ENCODE results near the gene HSPB8.
A peak's percentile ranks its signal among the peaks of the same experiment; 100 is the strongest.

Gene HSPB8

DNA sequence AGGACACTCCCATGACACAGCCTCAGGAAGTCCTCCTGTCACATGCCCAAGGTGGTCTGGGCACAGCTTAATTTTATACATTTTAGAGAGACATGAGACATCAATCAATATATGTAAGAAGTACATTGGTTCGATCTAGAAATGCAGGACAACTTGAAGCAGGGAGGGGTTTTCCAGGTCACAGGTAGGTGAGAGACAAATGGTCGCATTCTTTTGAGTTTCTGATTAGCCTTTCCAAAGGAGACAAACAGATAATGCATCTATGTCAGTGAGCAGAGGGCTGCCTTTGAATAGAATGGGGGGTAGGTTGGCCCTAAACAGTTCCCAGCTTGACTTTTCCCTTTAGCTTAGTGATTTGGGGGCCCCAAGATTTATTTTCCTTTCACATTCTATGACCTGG, 2.5 kb downstream of the HSPB8 start:
- H3K27ac ChIP-seq (ENCODE audit: low read depth in 2 of 2, low read length in 2 of 2), result peak overlapping the region; percentile 49 to 77
- H3K4me3 ChIP-seq (ENCODE audit: low read length in 2 of 2), result peak overlapping the region in 1 of 2 donors; percentile 63
- no peaks in the 10 kb centered on the region for H3K36me3 ChIP-seq (ENCODE audit: control insufficient read depth in 2 of 2, insufficient read depth in 2 of 2, low read length in 2 of 2)
- no peaks in the 10 kb centered on the region for H3K9me3 ChIP-seq (ENCODE audit: control insufficient read depth in 2 of 2, low read length in 2 of 2)
- H3K4me1 ChIP-seq (ENCODE audit: control insufficient read depth in 2 of 2, insufficient read depth in 2 of 2, low read length in 2 of 2), result no peaks in the 10 kb centered on the region
- H3K27me3 ChIP-seq (ENCODE audit: control insufficient read depth in 2 of 2, insufficient read depth in 2 of 2, low read length in 2 of 2), result no peaks in the 10 kb centered on the region
- H3K9ac ChIP-seq (ENCODE audit: low read depth in 1 of 2, low read length in 2 of 2), result no peak overlapping the region

DNA sequence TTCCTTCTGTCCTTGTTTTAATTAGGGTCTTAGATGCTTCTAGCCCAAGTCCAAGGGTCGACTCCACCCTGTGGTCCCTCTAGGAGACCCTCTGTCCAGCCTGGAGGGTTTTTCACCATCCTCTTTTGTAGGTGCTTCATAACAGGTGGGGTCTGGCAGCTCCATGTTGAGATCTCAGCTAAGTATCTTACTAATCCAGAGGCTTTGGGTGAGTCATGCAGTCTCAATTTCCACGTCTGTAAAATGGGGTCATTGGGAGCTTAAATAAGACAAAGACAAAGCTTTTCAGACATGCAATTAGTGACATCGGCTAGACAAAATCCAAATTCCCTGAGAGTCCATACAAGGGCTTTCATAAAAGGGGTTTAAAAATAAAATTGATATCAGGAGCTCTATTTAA, 3.2 kb downstream of the HSPB8 start:
- Histone ChIP-seq H3K27ac (ENCODE audit: low read depth in 2 of 2, low read length in 2 of 2) (no peak overlapping the region), H3K9ac (ENCODE audit: low read depth in 1 of 2, low read length in 2 of 2) (no peak overlapping the region), H3K9me3 (ENCODE audit: control insufficient read depth in 2 of 2, low read length in 2 of 2) (no peaks in the 10 kb centered on the region), H3K4me3 (ENCODE audit: low read length in 2 of 2) (peak overlapping the region in 1 of 2 donors; percentile 63), H3K4me1 (ENCODE audit: control insufficient read depth in 2 of 2, insufficient read depth in 2 of 2, low read length in 2 of 2) (no peaks in the 10 kb centered on the region), H3K27me3 (ENCODE audit: control insufficient read depth in 2 of 2, insufficient read depth in 2 of 2, low read length in 2 of 2) (no peaks in the 10 kb centered on the region), H3K36me3 (ENCODE audit: control insufficient read depth in 2 of 2, insufficient read depth in 2 of 2, low read length in 2 of 2) (no peaks in the 10 kb centered on the region)

DNA sequence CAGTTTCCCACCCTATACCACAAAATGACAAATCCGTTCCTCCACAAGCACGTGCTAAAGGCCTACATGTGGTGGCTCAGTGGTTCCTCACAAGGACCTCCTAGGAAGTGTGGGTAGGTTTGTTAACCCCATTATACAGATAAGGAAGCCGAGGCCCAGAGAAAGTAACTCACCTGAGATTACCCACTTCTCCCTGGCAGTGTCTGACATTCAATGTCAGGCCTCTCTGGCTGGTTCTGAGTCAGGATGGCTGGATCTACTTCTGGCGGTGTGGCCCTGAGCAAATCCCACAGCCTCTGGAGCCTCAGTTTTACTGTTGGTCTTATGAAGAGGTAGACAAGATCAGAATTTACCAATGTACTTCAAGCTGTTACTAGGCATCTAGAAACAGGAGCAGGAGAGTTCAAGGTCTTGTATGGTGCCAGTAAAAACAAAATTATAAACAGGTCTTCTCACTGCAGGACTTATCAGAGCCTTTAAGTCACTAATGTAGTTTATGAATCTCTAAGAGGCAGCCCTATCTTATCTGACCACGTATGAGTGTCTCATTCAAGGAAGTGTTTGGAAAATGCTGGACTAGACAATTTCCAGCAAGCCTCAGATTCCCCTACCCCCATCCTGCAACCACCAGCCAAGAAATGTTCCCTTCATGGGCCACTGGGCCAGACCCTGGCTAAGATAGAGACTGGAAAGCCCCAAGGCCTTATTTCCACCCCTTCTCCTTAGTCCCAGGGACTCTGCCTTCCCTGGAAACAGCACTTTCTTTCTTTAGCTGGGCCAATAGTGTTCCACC, 4.2 kb downstream of the HSPB8 start:
- Histone ChIP-seq H3K36me3 (ENCODE audit: control insufficient read depth in 2 of 2, insufficient read depth in 2 of 2, low read length in 2 of 2) (no peaks in the 10 kb centered on the region), H3K9ac (ENCODE audit: low read depth in 1 of 2, low read length in 2 of 2) (no peak overlapping the region), H3K9me3 (ENCODE audit: control insufficient read depth in 2 of 2, low read length in 2 of 2) (no peaks in the 10 kb centered on the region), H3K27ac (ENCODE audit: low read depth in 2 of 2, low read length in 2 of 2) (peak overlapping the region; percentile 13 to 50), H3K27me3 (ENCODE audit: control insufficient read depth in 2 of 2, insufficient read depth in 2 of 2, low read length in 2 of 2) (no peaks in the 10 kb centered on the region), H3K4me1 (ENCODE audit: control insufficient read depth in 2 of 2, insufficient read depth in 2 of 2, low read length in 2 of 2) (no peaks in the 10 kb centered on the region), H3K4me3 (ENCODE audit: low read length in 2 of 2) (no peak overlapping the region)

DNA sequence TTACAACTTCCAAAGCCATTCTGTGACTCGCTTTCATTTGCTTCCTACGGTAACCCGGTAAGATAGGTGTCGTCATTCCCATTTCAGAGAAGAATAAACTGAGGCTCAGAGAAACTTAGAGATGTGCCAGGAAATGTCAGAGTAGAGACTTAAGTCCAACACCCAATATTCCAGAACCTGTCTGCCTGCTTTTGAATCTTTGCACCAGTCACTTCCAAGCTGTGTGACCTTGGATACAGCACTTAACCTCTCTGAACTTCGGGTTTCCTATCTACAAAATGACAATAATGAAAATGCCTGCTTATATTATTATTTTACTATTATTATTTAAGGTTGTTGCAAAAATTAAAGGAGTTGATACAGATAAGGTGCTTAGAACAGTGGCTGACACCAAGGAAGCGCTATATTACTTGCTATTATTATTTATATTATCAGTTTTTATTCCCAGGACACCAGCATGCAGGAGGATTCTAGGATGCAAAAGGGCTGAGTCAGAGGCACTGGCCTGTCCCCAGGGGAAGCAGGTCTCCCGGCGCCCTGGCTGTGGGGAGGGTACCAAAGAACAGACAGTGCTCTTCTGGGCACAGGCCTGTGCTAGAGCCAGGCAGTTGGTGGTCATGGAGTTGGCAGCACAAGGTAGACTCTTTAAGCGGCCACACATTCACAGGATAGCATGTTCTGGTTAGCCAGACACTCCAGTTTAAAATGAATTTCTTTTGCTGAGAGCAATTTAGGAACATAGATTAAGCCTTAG, 5.4 kb downstream of the HSPB8 start:
- H3K9ac ChIP-seq (ENCODE audit: low read depth in 1 of 2, low read length in 2 of 2), result no peak overlapping the region
- H3K4me1 ChIP-seq (ENCODE audit: control insufficient read depth in 2 of 2, insufficient read depth in 2 of 2, low read length in 2 of 2), result no peaks in the 10 kb centered on the region
- H3K9me3 ChIP-seq (ENCODE audit: control insufficient read depth in 2 of 2, low read length in 2 of 2), result no peaks in the 10 kb centered on the region
- H3K27ac ChIP-seq (ENCODE audit: low read depth in 2 of 2, low read length in 2 of 2), result no peak overlapping the region
- H3K4me3 ChIP-seq (ENCODE audit: low read length in 2 of 2), result no peak overlapping the region
- H3K27me3 ChIP-seq (ENCODE audit: control insufficient read depth in 2 of 2, insufficient read depth in 2 of 2, low read length in 2 of 2), result no peaks in the 10 kb centered on the region
- H3K36me3 ChIP-seq (ENCODE audit: control insufficient read depth in 2 of 2, insufficient read depth in 2 of 2, low read length in 2 of 2), result no peaks in the 10 kb centered on the region

DNA sequence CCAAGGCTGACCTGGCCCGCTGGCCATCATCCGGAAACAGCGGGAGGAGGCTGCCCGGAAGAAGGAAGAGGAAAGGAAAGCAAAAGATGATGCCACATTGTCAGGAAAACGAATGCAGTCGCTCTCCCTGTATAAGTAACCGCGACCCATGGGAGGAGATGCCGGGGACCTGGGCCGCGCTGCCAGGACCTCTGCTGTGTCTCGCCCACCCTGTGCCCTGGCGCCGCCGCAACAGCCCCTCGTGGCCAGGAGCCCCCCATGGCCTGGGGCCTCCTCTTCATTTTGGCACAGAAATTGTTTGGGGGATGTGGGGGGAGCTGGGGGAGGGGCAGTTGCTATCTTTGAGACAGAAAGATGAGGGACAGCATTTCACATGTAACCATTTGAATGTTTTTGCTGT, 16.5 kb downstream of the HSPB8 start:
- Histone ChIP-seq H3K9me3 (ENCODE audit: control insufficient read depth in 2 of 2, low read length in 2 of 2) (no peaks in the 10 kb centered on the region), H3K27me3 (ENCODE audit: control insufficient read depth in 2 of 2, insufficient read depth in 2 of 2, low read length in 2 of 2) (no peaks in the 10 kb centered on the region), H3K9ac (ENCODE audit: low read depth in 1 of 2, low read length in 2 of 2) (no peak overlapping the region), H3K4me1 (ENCODE audit: control insufficient read depth in 2 of 2, insufficient read depth in 2 of 2, low read length in 2 of 2) (no peaks in the 10 kb centered on the region), H3K36me3 (ENCODE audit: control insufficient read depth in 2 of 2, insufficient read depth in 2 of 2, low read length in 2 of 2) (peaks cover 0 to 2% of the 10 kb centered on the region in 2 donors), H3K27ac (ENCODE audit: low read depth in 2 of 2, low read length in 2 of 2) (no peak overlapping the region), H3K4me3 (ENCODE audit: low read length in 2 of 2) (no peak overlapping the region)

DNA sequence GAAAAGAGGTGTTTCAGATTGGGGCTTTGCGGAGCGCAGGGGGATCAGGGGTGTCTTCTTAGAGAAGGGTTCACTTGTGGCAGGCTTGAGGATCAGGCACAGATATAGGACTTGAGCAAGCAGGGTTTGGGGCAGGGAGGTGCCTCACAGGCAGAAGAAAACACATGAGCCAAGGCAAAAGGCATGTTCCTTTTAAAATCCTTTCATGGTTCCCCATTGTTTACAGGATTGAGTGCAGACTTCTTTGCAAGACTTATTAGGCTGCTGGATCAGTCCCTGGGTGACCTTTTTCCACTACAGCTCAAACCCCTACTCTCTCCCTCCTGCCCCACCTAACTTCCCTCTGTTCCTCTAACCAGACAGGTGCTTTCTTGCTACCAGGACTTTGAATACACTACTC, 19.7 kb downstream of the HSPB8 start:
- Histone ChIP-seq H3K9ac (ENCODE audit: low read depth in 1 of 2, low read length in 2 of 2) (no peak overlapping the region), H3K36me3 (ENCODE audit: control insufficient read depth in 2 of 2, insufficient read depth in 2 of 2, low read length in 2 of 2) (peaks cover 0 to 2% of the 10 kb centered on the region in 2 donors), H3K9me3 (ENCODE audit: control insufficient read depth in 2 of 2, low read length in 2 of 2) (no peaks in the 10 kb centered on the region), H3K27me3 (ENCODE audit: control insufficient read depth in 2 of 2, insufficient read depth in 2 of 2, low read length in 2 of 2) (no peaks in the 10 kb centered on the region), H3K4me1 (ENCODE audit: control insufficient read depth in 2 of 2, insufficient read depth in 2 of 2, low read length in 2 of 2) (no peaks in the 10 kb centered on the region), H3K4me3 (ENCODE audit: low read length in 2 of 2) (no peak overlapping the region), H3K27ac (ENCODE audit: low read depth in 2 of 2, low read length in 2 of 2) (no peak overlapping the region)

DNA sequence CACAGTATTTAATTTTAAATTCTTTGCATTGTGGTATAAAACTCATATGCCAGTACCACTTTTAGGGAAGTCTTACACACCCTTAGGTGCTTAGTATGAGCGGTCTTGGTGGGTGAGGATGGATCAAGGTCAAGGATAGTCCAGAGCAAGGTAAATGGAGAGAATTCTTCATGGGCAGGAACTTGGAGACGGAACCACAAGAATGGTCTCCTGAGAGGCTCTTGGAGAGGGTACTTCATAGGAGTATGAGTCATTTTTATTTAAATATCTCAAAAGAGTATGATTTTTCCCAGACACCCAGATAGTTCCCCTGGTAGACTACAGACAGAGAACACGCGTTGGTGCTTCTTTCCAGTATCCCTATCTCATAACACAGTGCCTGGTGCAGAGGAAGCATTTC, 21.9 kb downstream of the HSPB8 start:
- no peaks in the 10 kb centered on the region for H3K4me1 ChIP-seq (ENCODE audit: control insufficient read depth in 2 of 2, insufficient read depth in 2 of 2, low read length in 2 of 2)
- H3K36me3 ChIP-seq (ENCODE audit: control insufficient read depth in 2 of 2, insufficient read depth in 2 of 2, low read length in 2 of 2), result no peaks in the 10 kb centered on the region
- H3K27ac ChIP-seq (ENCODE audit: low read depth in 2 of 2, low read length in 2 of 2), result no peak overlapping the region
- H3K4me3 ChIP-seq (ENCODE audit: low read length in 2 of 2), result no peak overlapping the region
- H3K9ac ChIP-seq (ENCODE audit: low read depth in 1 of 2, low read length in 2 of 2), result no peak overlapping the region
- H3K9me3 ChIP-seq (ENCODE audit: control insufficient read depth in 2 of 2, low read length in 2 of 2), result no peaks in the 10 kb centered on the region
- H3K27me3 ChIP-seq (ENCODE audit: control insufficient read depth in 2 of 2, insufficient read depth in 2 of 2, low read length in 2 of 2), result no peaks in the 10 kb centered on the region

DNA sequence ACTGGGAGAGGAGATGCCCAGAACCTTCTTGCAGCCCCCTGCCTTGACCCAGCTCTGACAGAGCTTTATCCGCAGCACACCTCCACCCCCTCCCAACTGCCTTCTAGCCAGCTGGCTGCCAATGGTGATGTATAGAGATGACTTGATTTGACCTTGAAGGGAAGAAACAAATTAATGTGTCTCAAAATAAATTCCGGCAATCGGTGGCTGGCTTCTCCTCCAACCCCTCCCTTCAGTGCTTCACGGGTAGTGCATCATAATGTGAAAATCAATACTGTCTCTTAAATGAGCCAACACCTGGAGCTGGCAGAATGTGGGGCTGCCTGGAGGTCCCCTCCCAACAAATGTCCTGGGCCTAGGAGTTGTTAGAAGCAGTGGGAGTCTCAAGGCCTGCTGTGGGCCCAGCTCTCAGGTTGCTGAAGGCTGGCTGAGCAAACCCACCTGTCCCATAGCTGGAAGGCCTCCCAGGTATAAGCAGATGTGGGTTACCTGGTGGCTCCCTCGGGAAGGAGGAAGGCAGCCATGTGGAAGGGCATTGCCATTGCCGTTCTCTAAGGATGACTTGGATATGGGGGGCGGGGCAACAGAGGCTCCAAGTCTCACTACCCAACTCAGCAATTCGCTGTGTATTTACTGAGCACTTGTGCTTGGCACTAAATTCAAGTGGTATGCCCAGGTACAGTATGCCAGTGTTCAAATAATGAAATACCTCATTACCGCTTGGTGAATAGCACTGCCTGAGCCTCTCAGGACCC, 23.2 kb downstream of the HSPB8 start:
- no peak overlapping the region for H3K4me3 ChIP-seq (ENCODE audit: low read length in 2 of 2)
- H3K27me3 ChIP-seq (ENCODE audit: control insufficient read depth in 2 of 2, insufficient read depth in 2 of 2, low read length in 2 of 2), result no peaks in the 10 kb centered on the region
- H3K36me3 ChIP-seq (ENCODE audit: control insufficient read depth in 2 of 2, insufficient read depth in 2 of 2, low read length in 2 of 2), result no peaks in the 10 kb centered on the region
- H3K9ac ChIP-seq (ENCODE audit: low read depth in 1 of 2, low read length in 2 of 2), result no peak overlapping the region
- no peaks in the 10 kb centered on the region for H3K4me1 ChIP-seq (ENCODE audit: control insufficient read depth in 2 of 2, insufficient read depth in 2 of 2, low read length in 2 of 2)
- no peak overlapping the region for H3K27ac ChIP-seq (ENCODE audit: low read depth in 2 of 2, low read length in 2 of 2)
- H3K9me3 ChIP-seq (ENCODE audit: control insufficient read depth in 2 of 2, low read length in 2 of 2), result no peaks in the 10 kb centered on the region

DNA sequence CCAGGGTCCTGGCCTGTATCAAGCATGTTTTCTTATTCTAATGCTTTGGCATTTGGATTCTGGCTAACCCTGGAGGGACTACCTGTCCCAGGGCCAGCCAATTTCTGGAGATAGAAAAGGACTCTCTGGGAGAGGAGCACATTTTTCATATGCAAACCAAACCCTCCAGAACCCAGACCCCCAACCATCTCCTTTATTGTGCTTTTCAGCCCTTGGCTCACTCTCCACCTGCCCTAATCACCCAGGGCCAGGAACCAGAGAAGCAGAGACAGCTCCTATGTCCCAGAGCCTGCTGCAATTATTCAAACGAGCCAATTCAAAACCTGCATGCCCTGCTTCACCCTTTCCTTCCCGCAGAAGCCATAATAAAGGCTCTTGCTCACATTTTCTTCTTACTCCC, 23.8 kb downstream of the HSPB8 start:
- no peaks in the 10 kb centered on the region for H3K4me1 ChIP-seq (ENCODE audit: control insufficient read depth in 2 of 2, insufficient read depth in 2 of 2, low read length in 2 of 2)
- no peaks in the 10 kb centered on the region for H3K36me3 ChIP-seq (ENCODE audit: control insufficient read depth in 2 of 2, insufficient read depth in 2 of 2, low read length in 2 of 2)
- no peak overlapping the region for H3K4me3 ChIP-seq (ENCODE audit: low read length in 2 of 2)
- no peaks in the 10 kb centered on the region for H3K9me3 ChIP-seq (ENCODE audit: control insufficient read depth in 2 of 2, low read length in 2 of 2)
- H3K27ac ChIP-seq (ENCODE audit: low read depth in 2 of 2, low read length in 2 of 2), result no peak overlapping the region
- no peak overlapping the region for H3K9ac ChIP-seq (ENCODE audit: low read depth in 1 of 2, low read length in 2 of 2)
- no peaks in the 10 kb centered on the region for H3K27me3 ChIP-seq (ENCODE audit: control insufficient read depth in 2 of 2, insufficient read depth in 2 of 2, low read length in 2 of 2)

DNA sequence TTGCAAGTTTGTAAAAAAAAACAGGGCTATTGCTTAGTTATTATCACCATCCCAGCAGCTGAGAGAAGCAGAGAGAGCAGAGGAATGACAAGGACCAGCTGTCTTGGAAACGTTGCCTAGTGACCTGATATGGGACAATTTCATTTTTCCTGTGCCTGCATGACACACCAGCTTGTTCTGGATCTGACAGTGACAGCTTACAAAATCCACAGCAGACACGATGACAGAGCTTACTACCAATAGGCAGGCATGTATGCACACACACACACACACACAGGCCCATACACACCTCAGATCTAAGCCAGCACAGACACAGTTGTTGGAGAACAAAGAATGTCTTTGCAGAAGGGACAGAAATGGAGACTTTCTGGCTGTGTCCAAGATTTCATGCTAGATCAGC, 25.4 kb downstream of the HSPB8 start:
- Histone ChIP-seq H3K27me3 (ENCODE audit: control insufficient read depth in 2 of 2, insufficient read depth in 2 of 2, low read length in 2 of 2) (no peaks in the 10 kb centered on the region), H3K4me1 (ENCODE audit: control insufficient read depth in 2 of 2, insufficient read depth in 2 of 2, low read length in 2 of 2) (peaks cover 0 to 2% of the 10 kb centered on the region in 2 donors), H3K9me3 (ENCODE audit: control insufficient read depth in 2 of 2, low read length in 2 of 2) (no peaks in the 10 kb centered on the region), H3K9ac (ENCODE audit: low read depth in 1 of 2, low read length in 2 of 2) (no peak overlapping the region), H3K4me3 (ENCODE audit: low read length in 2 of 2) (no peak overlapping the region), H3K36me3 (ENCODE audit: control insufficient read depth in 2 of 2, insufficient read depth in 2 of 2, low read length in 2 of 2) (no peaks in the 10 kb centered on the region), H3K27ac (ENCODE audit: low read depth in 2 of 2, low read length in 2 of 2) (peak overlapping the region in 1 of 2 donors; percentile 10)
